ENCODE data around the gene GAPDHS. TPM values are rescaled to one million over a fixed set of nuclear protein-coding genes. Genes with fewer than 3 reads are reported as not detected.

GAPDHS gene
- total RNA-seq, 4 donors from 2014 or later: not detected

GRCh38 chr19:35495107-35496064 is 37.9 kb upstream of the GAPDHS start:
- TF ChIP-seq, protein P1, sequence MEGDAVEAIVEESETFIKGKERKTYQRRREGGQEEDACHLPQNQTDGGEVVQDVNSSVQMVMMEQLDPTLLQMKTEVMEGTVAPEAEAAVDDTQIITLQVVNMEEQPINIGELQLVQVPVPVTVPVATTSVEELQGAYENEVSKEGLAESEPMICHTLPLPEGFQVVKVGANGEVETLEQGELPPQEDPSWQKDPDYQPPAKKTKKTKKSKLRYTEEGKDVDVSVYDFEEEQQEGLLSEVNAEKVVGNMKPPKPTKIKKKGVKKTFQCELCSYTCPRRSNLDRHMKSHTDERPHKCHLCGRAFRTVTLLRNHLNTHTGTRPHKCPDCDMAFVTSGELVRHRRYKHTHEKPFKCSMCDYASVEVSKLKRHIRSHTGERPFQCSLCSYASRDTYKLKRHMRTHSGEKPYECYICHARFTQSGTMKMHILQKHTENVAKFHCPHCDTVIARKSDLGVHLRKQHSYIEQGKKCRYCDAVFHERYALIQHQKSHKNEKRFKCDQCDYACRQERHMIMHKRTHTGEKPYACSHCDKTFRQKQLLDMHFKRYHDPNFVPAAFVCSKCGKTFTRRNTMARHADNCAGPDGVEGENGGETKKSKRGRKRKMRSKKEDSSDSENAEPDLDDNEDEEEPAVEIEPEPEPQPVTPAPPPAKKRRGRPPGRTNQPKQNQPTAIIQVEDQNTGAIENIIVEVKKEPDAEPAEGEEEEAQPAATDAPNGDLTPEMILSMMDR (IDR thresholded peaks at IDR 0.05 in 4 of 5, conservative IDR thresholded peaks at IDR 0.05 in 1 of 5): peak; percentile 75 to 95 (median 83)
- TF ChIP-seq POLR2A (IDR thresholded peaks at IDR 0.05): no peak
- ATAC-seq: peak; percentile 73 to 82
- peaks cover 0 to 5% (median 0%) of the 10 kb centered on the region in 3 donors for H3K27me3 ChIP-seq
- no peaks in the 10 kb centered on the region for H3K9me3 ChIP-seq
- H3K36me3 ChIP-seq: no peaks in the 10 kb centered on the region
- intact Hi-C loops (cut with DNase I; ENCODE audit: low total_unique reads) (loop anchor here (1.0 to 10.0 kb wide), 2 partner anchors 141 to 226 kb away; partner anchors contain the start of gene FFAR3), in situ Hi-C loops (cut with MboI; ENCODE audit: low sequenced_read_pairs in 4 of 4) (loop anchor here in 1 of 4 donors (10.0 kb wide), 1 partner anchor 151 kb away; the partner anchor contains the start of gene FFAR1)
- H3K27ac ChIP-seq: no peak overlapping the region
- H3K4me1 ChIP-seq: peaks cover 0 to 3% of the 10 kb centered on the region in 2 donors
- DNase-seq: peak; percentile 11 to 24
- peak overlapping the region in 1 of 4 donors; percentile 7 for H3K4me3 ChIP-seq

DNA sequence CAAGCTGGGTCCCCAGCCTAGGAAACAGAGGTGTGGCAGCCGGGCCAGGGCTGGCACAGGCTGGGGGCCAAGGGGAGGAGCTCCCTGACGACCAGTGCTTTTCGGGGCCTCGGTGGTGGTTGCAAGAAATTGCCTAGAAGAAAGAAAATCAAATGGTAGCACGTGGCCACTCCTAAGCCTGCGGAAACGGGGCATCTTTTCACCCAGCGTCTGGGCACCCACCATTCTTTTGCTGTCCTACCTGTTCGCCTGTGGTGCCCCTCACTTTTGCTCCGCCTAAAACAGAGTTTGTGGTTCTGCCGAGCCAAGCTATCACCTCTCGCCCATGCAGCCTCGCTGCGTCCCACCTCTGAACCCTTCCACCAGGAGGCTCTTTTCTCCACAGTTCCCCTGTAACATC is 35.9 kb upstream of the GAPDHS start:
- Histone ChIP-seq H3K36me3 (no peaks in the 10 kb centered on the region), H3K9me3 (no peaks in the 10 kb centered on the region), H3K27ac (no peak overlapping the region), H3K27me3 (peaks cover 0 to 5% (median 3%) of the 10 kb centered on the region in 3 donors), H3K4me1 (peaks cover 0 to 3% of the 10 kb centered on the region in 2 donors), H3K4me3 (no peak overlapping the region)
- no peak for ATAC-seq
- intact Hi-C loops (cut with DNase I; ENCODE audit: low total_unique reads) (loop anchor here (10.0 kb wide), 1 partner anchor 143 kb away; the partner anchor contains the start of gene FFAR3), in situ Hi-C loops (cut with MboI; ENCODE audit: low sequenced_read_pairs in 4 of 4) (loop anchor here in 1 of 4 donors (10.0 kb wide), 1 partner anchor 153 kb away; the partner anchor contains the start of gene FFAR1)
- DNase-seq: no peak
- no peak for TF ChIP-seq POLR2A (IDR thresholded peaks at IDR 0.05)
- TF ChIP-seq, protein P1 (IDR thresholded peaks at IDR 0.05 in 4 of 5, conservative IDR thresholded peaks at IDR 0.05 in 1 of 5): no peak

DNA sequence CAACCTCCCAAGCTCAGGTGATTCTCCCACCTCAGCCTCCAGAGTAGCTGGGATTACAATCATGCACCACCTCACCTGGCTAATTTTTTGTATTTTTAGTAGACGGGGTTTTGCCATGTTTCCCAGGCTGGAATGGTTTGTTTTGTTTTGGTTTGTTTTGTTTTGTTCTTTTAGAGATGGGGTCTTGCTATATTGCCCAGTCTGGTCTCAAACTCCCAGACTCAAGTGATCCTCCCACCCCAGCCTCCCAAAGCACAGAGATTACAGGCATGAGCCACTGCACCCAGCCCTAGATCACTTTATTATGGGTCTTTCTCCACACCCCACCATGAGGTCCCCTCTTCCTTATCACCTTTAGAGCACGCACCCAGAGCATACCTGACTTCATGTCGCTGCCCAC is 35.0 kb upstream of the GAPDHS start:
- Histone ChIP-seq H3K4me3 (no peak overlapping the region), H3K27me3 (peaks cover 0 to 3% (median 0%) of the 10 kb centered on the region in 3 donors), H3K4me1 (peaks cover 0 to 3% of the 10 kb centered on the region in 2 donors), H3K36me3 (no peaks in the 10 kb centered on the region), H3K9me3 (no peaks in the 10 kb centered on the region), H3K27ac (no peak overlapping the region)
- TF ChIP-seq, protein P1 (IDR thresholded peaks at IDR 0.05 in 4 of 5, conservative IDR thresholded peaks at IDR 0.05 in 1 of 5): no peak
- ATAC-seq: no peak
- DNase-seq: no peak
- intact Hi-C loops (cut with DNase I; ENCODE audit: low total_unique reads) (loop anchor here (10.0 kb wide), 1 partner anchor 143 kb away; the partner anchor contains the start of gene FFAR3), in situ Hi-C loops (cut with MboI; ENCODE audit: low sequenced_read_pairs in 4 of 4) (loop anchor here in 1 of 4 donors (10.0 kb wide), 1 partner anchor 153 kb away; the partner anchor contains the start of gene FFAR1)

DNA sequence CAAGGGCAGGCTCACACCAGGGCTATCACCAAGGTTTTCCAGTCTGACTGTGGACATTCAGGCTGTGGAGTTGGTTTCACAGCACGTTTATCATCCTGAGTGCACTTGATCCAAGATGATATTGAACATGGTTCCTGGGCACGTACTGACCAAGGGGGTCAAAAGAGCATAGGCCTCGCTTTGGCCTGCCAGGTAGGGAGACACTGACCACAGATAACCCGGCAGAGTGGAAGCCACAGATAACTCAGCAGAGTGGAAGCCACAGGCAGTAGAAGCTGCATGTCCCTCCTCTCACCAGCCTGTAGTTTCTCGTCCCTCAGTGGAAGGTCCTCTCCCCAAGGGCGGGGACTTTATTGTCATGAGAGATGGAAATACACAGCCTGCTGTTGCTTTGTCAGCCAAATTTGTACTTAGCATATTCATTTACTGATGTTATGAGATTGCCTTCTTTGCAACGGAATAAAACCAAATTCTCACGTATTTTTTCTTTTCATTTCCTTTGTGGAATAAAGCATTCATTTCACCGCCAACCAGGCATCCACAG is 34.2 kb upstream of the GAPDHS start:
- no peak for TF ChIP-seq POLR2A (IDR thresholded peaks at IDR 0.05)
- TF ChIP-seq, protein P1 (IDR thresholded peaks at IDR 0.05 in 4 of 5, conservative IDR thresholded peaks at IDR 0.05 in 1 of 5): no peak
- intact Hi-C loops (cut with DNase I; ENCODE audit: low total_unique reads) (loop anchor here (10.0 kb wide), 1 partner anchor 144 kb away; the partner anchor contains the start of gene FFAR3), in situ Hi-C loops (cut with MboI; ENCODE audit: low sequenced_read_pairs in 4 of 4) (loop anchor here in 1 of 4 donors (10.0 kb wide), 1 partner anchor 154 kb away; the partner anchor contains the start of gene FFAR1)
- ATAC-seq (no peak), DNase-seq (no peak)
- H3K27ac ChIP-seq: no peak overlapping the region
- no peak overlapping the region for H3K4me3 ChIP-seq
- no peaks in the 10 kb centered on the region for H3K36me3 ChIP-seq
- no peaks in the 10 kb centered on the region for H3K9me3 ChIP-seq
- H3K4me1 ChIP-seq: peaks cover 0 to 3% of the 10 kb centered on the region in 2 donors
- H3K27me3 ChIP-seq: peaks cover 0 to 3% (median 0%) of the 10 kb centered on the region in 3 donors
